ENCODE results near the gene CELF4. TPM values are rescaled to one million over a fixed set of nuclear protein-coding genes. Genes with fewer than 3 reads are reported as not detected.

The CELF4 gene
- total RNA-seq, 1 donor from 2014 or later, result not detected

- Histone ChIP-seq H3K27me3 (ENCODE audit: control insufficient read depth, insufficient read depth, low read length) (peaks cover 49% of the 10 kb centered on the region), H3K36me3 (ENCODE audit: control insufficient read depth, insufficient read depth, low read length) (no peaks in the 10 kb centered on the region), H3K4me3 (ENCODE audit: low read depth, low read length) (no peak overlapping the region)
- no peak for DNase-seq (ENCODE audit: low read depth)
- TF ChIP-seq, protein P1, sequence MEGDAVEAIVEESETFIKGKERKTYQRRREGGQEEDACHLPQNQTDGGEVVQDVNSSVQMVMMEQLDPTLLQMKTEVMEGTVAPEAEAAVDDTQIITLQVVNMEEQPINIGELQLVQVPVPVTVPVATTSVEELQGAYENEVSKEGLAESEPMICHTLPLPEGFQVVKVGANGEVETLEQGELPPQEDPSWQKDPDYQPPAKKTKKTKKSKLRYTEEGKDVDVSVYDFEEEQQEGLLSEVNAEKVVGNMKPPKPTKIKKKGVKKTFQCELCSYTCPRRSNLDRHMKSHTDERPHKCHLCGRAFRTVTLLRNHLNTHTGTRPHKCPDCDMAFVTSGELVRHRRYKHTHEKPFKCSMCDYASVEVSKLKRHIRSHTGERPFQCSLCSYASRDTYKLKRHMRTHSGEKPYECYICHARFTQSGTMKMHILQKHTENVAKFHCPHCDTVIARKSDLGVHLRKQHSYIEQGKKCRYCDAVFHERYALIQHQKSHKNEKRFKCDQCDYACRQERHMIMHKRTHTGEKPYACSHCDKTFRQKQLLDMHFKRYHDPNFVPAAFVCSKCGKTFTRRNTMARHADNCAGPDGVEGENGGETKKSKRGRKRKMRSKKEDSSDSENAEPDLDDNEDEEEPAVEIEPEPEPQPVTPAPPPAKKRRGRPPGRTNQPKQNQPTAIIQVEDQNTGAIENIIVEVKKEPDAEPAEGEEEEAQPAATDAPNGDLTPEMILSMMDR (IDR thresholded peaks at IDR 0.05; ENCODE audit: insufficient read depth, low read length, poor library complexity, severe bottlenecking), result no peak
Observed at GRCh38 chr18:37491526-37491925, 74.1 kb downstream of the CELF4 start.

- Histone ChIP-seq H3K4me3 (ENCODE audit: low read depth, low read length) (no peak overlapping the region), H3K27me3 (ENCODE audit: control insufficient read depth, insufficient read depth, low read length) (peaks cover 55% of the 10 kb centered on the region), H3K36me3 (ENCODE audit: control insufficient read depth, insufficient read depth, low read length) (no peaks in the 10 kb centered on the region)
- DNase-seq (ENCODE audit: low read depth), result no peak
- TF ChIP-seq, protein P1 (IDR thresholded peaks at IDR 0.05; ENCODE audit: insufficient read depth, low read length, poor library complexity, severe bottlenecking), result no peak
Observed at GRCh38 chr18:37489998-37490397, 75.6 kb downstream of the CELF4 start.

DNA sequence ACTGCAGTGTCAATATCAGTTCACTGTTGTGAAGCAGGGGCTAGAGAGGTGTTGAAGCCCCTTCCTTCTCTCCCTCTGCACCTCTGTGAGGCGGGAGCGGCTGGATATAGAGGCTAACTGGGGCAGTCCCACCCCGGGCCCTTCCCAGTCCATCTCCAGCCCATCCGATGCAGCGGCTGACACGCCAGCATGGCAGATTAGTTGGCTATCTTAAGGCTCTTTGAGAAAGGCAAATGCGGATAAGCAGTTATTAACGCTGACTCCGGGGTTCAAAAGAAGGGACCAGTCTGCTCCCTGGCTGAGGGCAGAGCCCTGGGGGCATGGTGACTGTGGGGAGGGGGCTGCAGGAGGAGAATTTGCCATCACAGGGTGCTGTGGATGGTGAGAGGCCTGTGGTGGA, 76.6 kb downstream of the CELF4 start:
- no peak for DNase-seq (ENCODE audit: low read depth)
- H3K4me3 ChIP-seq (ENCODE audit: low read depth, low read length), result no peak overlapping the region
- H3K36me3 ChIP-seq (ENCODE audit: control insufficient read depth, insufficient read depth, low read length), result no peaks in the 10 kb centered on the region
- peaks cover 54% of the 10 kb centered on the region for H3K27me3 ChIP-seq (ENCODE audit: control insufficient read depth, insufficient read depth, low read length)
- TF ChIP-seq, protein P1 (IDR thresholded peaks at IDR 0.05; ENCODE audit: insufficient read depth, low read length, poor library complexity, severe bottlenecking), result no peak

GRCh38 chr18:37487400-37487867, 78.2 kb downstream of the CELF4 start:
- Histone ChIP-seq H3K36me3 (ENCODE audit: control insufficient read depth, insufficient read depth, low read length) (no peaks in the 10 kb centered on the region), H3K27me3 (ENCODE audit: control insufficient read depth, insufficient read depth, low read length) (peaks cover 50% of the 10 kb centered on the region), H3K4me3 (ENCODE audit: low read depth, low read length) (no peak overlapping the region)
- no peak for DNase-seq (ENCODE audit: low read depth)
- TF ChIP-seq, protein P1 (IDR thresholded peaks at IDR 0.05; ENCODE audit: insufficient read depth, low read length, poor library complexity, severe bottlenecking), result no peak

DNA sequence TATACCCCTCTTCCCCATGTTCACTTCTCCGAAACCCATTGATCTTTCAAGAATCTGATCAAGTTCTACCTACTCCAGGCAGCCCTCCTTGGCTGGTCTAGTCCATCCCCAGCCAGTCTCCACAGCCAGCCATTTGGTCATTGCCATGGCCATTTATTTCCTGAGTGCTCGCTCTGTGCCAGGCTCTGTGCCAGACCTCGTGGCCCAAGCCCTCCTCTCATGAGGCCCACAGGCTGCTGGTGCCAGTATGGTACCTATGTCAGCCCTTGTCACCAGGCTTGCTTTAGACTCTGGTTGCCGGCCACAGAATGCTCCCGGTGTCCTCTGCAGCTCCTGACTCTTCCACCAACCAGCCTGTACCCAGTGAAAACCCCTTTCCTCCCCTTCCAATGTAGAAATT, 78.8 kb downstream of the CELF4 start:
- no peak for DNase-seq (ENCODE audit: low read depth)
- Histone ChIP-seq H3K4me3 (ENCODE audit: low read depth, low read length) (no peak overlapping the region), H3K36me3 (ENCODE audit: control insufficient read depth, insufficient read depth, low read length) (no peaks in the 10 kb centered on the region), H3K27me3 (ENCODE audit: control insufficient read depth, insufficient read depth, low read length) (peaks cover 46% of the 10 kb centered on the region)
- TF ChIP-seq, protein P1 (IDR thresholded peaks at IDR 0.05; ENCODE audit: insufficient read depth, low read length, poor library complexity, severe bottlenecking), result no peak

Measured in kidney epithelial cell (primary cell).